ENCODE data around the gene INKA2. TPM values are rescaled to one million over a fixed set of nuclear protein-coding genes. Genes with fewer than 3 reads are reported as not detected.

Gene INKA2
- total RNA-seq, 1 donor from 2014 or later: 2.7 TPM

GRCh38 chr1:111732718-111733117 lies 6.5 kb downstream of the INKA2 start:
- no peak for ATAC-seq

GRCh38 chr1:111731956-111732355 lies 7.2 kb downstream of the INKA2 start:
- ATAC-seq: no peak

GRCh38 chr1:111730706-111731105 lies 8.5 kb downstream of the INKA2 start:
- ATAC-seq: no peak

- no peak for ATAC-seq
Observed at GRCh38 chr1:111729946-111730681, 9.1 kb downstream of the INKA2 start.

- ATAC-seq: no peak
Observed at GRCh38 chr1:111729271-111729921, 9.8 kb downstream of the INKA2 start.

- no peak for ATAC-seq
Observed at GRCh38 chr1:111727056-111727455, 12.1 kb downstream of the INKA2 start.

GRCh38 chr1:111725192-111725591 lies 14.0 kb downstream of the INKA2 start:
- no peak for ATAC-seq

- ATAC-seq: peak; percentile 63
Observed at GRCh38 chr1:111723871-111724270, 15.3 kb downstream of the INKA2 start.

GRCh38 chr1:111723091-111723806 lies 15.9 kb downstream of the INKA2 start:
- peak; percentile 26 for ATAC-seq

GRCh38 chr1:111720977-111721786 lies 18.0 kb downstream of the INKA2 start:
- ATAC-seq: peak; percentile 4

- peak; percentile 36 for ATAC-seq
Observed at GRCh38 chr1:111720274-111720976, 18.8 kb downstream of the INKA2 start.

GRCh38 chr1:111719674-111720132 lies 19.5 kb downstream of the INKA2 start:
- ATAC-seq: peak; percentile 69

- ATAC-seq: no peak
Observed at GRCh38 chr1:111719135-111719534, 20.1 kb downstream of the INKA2 start.

- ATAC-seq: no peak
Observed at GRCh38 chr1:111717450-111717849, 21.7 kb downstream of the INKA2 start.

- no peak for ATAC-seq
Observed at GRCh38 chr1:111716333-111716732, 22.9 kb downstream of the INKA2 start.

- ATAC-seq: no peak
Observed at GRCh38 chr1:111709986-111710385, 29.2 kb downstream of the INKA2 start.

GRCh38 chr1:111707906-111708305 lies 31.3 kb downstream of the INKA2 start:
- ATAC-seq: no peak

GRCh38 chr1:111706921-111707320 lies 32.3 kb downstream of the INKA2 start:
- ATAC-seq: no peak

GRCh38 chr1:111705841-111706240 lies 33.4 kb downstream of the INKA2 start:
- no peak for ATAC-seq

GRCh38 chr1:111704776-111705175 lies 34.4 kb downstream of the INKA2 start:
- ATAC-seq: peak; percentile 81

GRCh38 chr1:111704240-111704639 lies 35.0 kb downstream of the INKA2 start:
- no peak for ATAC-seq

GRCh38 chr1:111702504-111703050 lies 36.6 kb downstream of the INKA2 start:
- ATAC-seq: no peak

Data from esophagus mucosa (tissue), 1 donor.